BE2C (cell line): ENCODE measurements around the gene PIK3R4.

Experiments used
- DNase-seq: peaks from one replicate; pipeline ENCODE4 v3.0.0-alpha.2; 2020
- H3K27me3 ChIP-seq: fragments of 250-450 bp; sonication (Bioruptor Pico); 2 replicates; pipeline ENCODE4 v1.5.1; 2020; ENCODE audit warnings: mild to moderate bottlenecking
- H3K36me3 ChIP-seq: fragments of 250-450 bp; sonication (Bioruptor Pico); 2 replicates; pipeline ENCODE4 v1.5.1; 2020; ENCODE audit warnings: mild to moderate bottlenecking
- H3K4me1 ChIP-seq: fragments of 250-450 bp; sonication (Bioruptor Pico); 2 replicates; pipeline ENCODE4 v1.5.1; 2020
- H3K4me3 ChIP-seq: 2 replicates; pipeline ENCODE4 v1.5.1; 2011; ENCODE audit warnings: low read depth, low read length
- H3K9me3 ChIP-seq: fragments of 250-450 bp; sonication (Bioruptor Pico); 2 replicates; pipeline ENCODE4 v1.5.1; 2020
- TF ChIP-seq, protein P1 (sequence below): IDR thresholded peaks from 2 replicates; pipeline ENCODE4 v1.5.1; 2012; ENCODE audit warnings: mild to moderate bottlenecking, low read depth, low read length

Gene PIK3R4

DNA sequence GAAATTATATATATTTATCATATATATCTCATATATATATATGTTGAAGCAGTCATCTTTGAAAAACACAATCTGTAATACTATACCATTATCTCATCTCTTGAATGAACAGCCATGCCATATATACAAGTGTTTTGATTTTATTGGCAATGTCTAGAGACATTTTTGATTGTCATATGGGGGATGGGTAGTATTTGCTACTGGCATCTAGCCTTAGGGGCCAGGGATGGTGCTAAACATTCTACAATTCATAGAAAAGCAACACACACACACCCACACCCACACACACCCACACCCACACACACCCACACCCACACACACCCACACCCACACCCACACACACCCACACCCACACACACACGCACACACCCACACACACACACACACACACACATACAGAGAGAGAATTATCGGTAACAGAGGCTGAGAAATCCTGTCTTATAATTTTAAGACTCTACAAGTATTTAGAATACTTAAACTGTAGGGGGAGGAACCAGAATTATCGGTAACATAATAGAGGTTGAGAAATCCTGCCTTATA, 11.1 kb upstream of the PIK3R4 start:
- no peaks in the 10 kb centered on the region for H3K9me3 ChIP-seq

DNA sequence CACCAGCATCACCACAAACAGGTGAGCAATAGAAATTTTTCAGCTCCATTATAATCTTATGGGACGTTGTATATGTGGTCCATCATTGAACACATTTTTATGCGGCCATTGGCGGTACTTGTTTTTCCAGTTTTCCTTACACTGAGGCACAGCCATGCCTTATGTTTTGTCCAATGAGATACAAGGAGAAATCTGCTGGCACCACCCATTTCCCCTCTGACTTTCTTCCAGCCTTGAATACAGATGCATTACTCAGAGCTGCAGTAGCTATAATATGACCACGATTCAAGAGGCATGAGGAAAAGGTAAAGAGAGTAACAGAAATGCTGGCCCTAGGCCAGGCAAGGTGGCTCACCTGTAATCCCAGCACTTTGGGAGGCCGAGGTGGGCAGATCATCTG, 9.0 kb upstream of the PIK3R4 start:
- H3K4me1 ChIP-seq: peaks cover 10% of the 10 kb centered on the region
- TF ChIP-seq, protein P1, sequence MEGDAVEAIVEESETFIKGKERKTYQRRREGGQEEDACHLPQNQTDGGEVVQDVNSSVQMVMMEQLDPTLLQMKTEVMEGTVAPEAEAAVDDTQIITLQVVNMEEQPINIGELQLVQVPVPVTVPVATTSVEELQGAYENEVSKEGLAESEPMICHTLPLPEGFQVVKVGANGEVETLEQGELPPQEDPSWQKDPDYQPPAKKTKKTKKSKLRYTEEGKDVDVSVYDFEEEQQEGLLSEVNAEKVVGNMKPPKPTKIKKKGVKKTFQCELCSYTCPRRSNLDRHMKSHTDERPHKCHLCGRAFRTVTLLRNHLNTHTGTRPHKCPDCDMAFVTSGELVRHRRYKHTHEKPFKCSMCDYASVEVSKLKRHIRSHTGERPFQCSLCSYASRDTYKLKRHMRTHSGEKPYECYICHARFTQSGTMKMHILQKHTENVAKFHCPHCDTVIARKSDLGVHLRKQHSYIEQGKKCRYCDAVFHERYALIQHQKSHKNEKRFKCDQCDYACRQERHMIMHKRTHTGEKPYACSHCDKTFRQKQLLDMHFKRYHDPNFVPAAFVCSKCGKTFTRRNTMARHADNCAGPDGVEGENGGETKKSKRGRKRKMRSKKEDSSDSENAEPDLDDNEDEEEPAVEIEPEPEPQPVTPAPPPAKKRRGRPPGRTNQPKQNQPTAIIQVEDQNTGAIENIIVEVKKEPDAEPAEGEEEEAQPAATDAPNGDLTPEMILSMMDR: no peak
- DNase-seq: no peak
- no peaks in the 10 kb centered on the region for H3K9me3 ChIP-seq
- no peak overlapping the region for H3K4me3 ChIP-seq
- no peaks in the 10 kb centered on the region for H3K36me3 ChIP-seq
- H3K27me3 ChIP-seq: no peaks in the 10 kb centered on the region

More for the DNA sequence above, 11.1 kb upstream of the PIK3R4 start:
- Histone ChIP-seq H3K36me3 (no peaks in the 10 kb centered on the region), H3K27me3 (no peaks in the 10 kb centered on the region), H3K4me3 (no peak overlapping the region), H3K4me1 (peaks cover 10% of the 10 kb centered on the region)
- no peak for DNase-seq
- TF ChIP-seq, protein P1: no peak

DNA sequence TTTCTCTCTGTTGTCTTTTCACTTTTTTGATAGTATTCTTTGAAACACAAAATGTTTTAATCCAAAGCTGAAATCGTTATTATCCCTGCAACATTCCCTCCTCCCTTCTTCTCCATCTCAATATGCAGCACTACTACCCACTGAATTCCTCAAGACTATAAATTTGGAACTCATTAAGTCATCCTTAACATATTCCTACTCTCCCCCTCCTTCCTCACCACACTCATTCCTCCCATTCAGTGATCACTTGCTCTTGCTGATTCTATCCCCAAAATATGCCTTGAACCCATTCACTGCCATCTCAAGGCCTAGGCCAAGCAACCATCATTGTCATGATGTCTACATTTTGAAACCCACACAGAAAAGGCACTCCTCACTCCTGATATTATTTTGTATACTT, 2.4 kb upstream of the PIK3R4 start:
- Histone ChIP-seq H3K4me1 (no peaks in the 10 kb centered on the region; the same call in 1 of the 2 replicates), H3K27me3 (no peaks in the 10 kb centered on the region), H3K4me3 (no peak overlapping the region), H3K36me3 (peaks cover 9% of the 10 kb centered on the region; the same call in 1 of the 2 replicates), H3K9me3 (no peaks in the 10 kb centered on the region)
- DNase-seq: no peak
- TF ChIP-seq, protein P1: no peak

DNA sequence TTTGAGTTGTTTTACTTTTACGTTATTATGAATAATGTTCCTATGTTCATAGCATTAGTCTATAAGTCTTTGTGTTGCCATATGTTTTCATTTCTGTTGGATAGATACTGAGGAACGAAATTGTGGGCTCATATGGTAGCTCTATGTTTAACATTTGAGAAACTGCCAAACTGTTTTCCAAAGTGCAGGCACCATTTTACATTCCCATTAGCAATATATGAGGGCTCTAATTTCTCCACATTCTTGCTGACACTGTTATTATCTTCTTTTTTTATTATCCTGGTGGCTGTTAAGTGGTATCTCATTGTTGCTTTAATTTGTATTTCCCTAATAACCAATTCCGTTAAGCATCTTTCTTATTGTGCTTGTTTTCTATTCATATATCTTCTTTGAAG, 1.8 kb upstream of the PIK3R4 start:
- TF ChIP-seq, protein P1: no peak
- Histone ChIP-seq H3K36me3 (peaks cover 12% of the 10 kb centered on the region; the same call in 1 of the 2 replicates), H3K4me3 (no peak overlapping the region), H3K4me1 (no peaks in the 10 kb centered on the region; the same call in 1 of the 2 replicates), H3K9me3 (no peaks in the 10 kb centered on the region), H3K27me3 (no peaks in the 10 kb centered on the region)
- no peak for DNase-seq

DNA sequence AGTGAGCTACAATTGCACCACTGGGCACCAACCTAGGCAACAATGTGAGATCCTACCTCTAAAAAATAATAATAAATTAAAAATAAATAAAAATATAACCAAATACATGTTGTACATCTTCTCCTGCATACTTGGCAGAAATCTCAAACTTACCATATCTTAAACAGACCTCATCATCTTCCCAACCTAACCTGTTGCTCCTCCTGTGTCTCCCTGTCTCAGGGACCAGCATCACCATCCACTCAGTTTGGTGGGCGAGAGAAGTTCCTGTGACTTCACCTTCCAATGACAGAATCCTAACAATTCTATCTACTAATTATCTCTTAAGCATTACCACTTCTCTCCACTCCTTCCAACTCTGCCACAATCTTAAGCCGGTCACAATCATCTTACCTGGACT, 3.3 kb downstream of the PIK3R4 start:
- no peaks in the 10 kb centered on the region for H3K27me3 ChIP-seq
- H3K9me3 ChIP-seq: no peaks in the 10 kb centered on the region
- no peak for DNase-seq
- no peak overlapping the region for H3K4me3 ChIP-seq
- H3K36me3 ChIP-seq: peaks cover 16% of the 10 kb centered on the region
- no peaks in the 10 kb centered on the region; the same call in 1 of the 2 replicates for H3K4me1 ChIP-seq
- TF ChIP-seq, protein P1: no peak

DNA sequence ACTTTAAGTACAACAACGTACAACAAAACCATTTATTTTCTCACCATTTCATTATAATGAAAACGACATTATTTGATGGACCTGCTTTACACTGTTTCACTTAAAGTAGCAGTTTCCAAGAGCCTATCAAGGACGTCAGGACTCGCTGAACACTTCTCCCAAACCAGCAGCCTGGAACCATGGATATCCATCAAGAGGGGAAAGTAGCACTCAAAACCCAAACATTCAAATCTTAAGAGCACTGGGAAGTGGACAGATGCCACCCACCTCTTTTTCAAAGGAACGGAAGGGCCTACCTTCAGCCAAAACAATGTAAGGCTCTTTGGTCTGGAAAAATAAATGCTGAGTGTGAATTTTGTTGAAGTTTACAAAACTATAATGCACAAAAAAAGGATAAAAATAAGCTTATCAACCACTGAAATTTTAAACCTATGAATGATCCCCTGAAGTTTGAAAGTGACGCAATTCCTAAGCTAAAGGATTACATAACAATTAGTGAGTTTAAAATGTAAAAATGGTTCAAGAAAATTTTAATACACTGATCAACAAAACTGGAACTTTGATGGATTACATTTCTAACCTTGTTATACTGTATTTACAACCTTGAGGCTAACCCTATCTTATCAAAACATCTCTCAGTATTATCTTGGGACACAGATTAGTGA, 4.6 kb downstream of the PIK3R4 start:
- no peak overlapping the region for H3K4me3 ChIP-seq

More for the DNA sequence above, 4.6 kb downstream of the PIK3R4 start:
- peaks cover 18% of the 10 kb centered on the region for H3K36me3 ChIP-seq
- TF ChIP-seq, protein P1: no peak
- H3K4me1 ChIP-seq: no peaks in the 10 kb centered on the region; the same call in 1 of the 2 replicates
- no peak for DNase-seq
- H3K27me3 ChIP-seq: no peaks in the 10 kb centered on the region
- no peaks in the 10 kb centered on the region for H3K9me3 ChIP-seq
